ENCODE data around the gene DPH3.

DNA sequence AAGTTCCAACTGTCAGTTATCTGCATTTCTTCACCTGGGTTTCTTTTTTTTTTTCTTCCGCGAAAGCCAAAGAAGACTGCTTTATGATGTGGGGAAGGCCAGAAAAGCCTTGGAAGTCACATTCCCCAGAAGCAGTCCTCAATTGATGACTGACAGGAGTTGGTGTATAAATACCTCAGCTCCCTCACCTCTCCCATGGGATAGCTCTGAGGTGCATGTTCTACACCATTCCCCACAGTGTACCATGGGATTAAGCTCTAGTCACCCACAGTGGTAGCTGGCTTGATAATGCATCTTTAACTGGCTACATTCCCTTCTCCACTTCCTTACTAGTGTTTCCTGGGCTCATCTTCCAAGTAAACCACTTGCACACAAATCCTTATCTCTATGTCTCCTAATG is 30.5 kb downstream of the DPH3 start:
- TF ChIP-seq POLR2AphosphoS5 (IDR thresholded peaks at IDR 0.05; ENCODE audit: low read length) (no peak), MTA3 (IDR thresholded peaks at IDR 0.05; ENCODE audit: borderline replicate concordance, low read length) (no peak), EZH2 (IDR thresholded peaks at IDR 0.05; ENCODE audit: borderline replicate concordance, control insufficient read depth, low read depth, low read length) (no peak), USF2 (IDR thresholded peaks at IDR 0.05; ENCODE audit: borderline replicate concordance, low read depth, low read length) (no peak), POLR2A (IDR thresholded peaks at IDR 0.05; ENCODE audit: low read depth, low read length) (no peak), ZSCAN29 (IDR thresholded peaks at IDR 0.05) (no peak), FOXM1 (IDR thresholded peaks at IDR 0.05; ENCODE audit: low read depth, low read length) (no peak)
- TF ChIP-seq, protein P1, sequence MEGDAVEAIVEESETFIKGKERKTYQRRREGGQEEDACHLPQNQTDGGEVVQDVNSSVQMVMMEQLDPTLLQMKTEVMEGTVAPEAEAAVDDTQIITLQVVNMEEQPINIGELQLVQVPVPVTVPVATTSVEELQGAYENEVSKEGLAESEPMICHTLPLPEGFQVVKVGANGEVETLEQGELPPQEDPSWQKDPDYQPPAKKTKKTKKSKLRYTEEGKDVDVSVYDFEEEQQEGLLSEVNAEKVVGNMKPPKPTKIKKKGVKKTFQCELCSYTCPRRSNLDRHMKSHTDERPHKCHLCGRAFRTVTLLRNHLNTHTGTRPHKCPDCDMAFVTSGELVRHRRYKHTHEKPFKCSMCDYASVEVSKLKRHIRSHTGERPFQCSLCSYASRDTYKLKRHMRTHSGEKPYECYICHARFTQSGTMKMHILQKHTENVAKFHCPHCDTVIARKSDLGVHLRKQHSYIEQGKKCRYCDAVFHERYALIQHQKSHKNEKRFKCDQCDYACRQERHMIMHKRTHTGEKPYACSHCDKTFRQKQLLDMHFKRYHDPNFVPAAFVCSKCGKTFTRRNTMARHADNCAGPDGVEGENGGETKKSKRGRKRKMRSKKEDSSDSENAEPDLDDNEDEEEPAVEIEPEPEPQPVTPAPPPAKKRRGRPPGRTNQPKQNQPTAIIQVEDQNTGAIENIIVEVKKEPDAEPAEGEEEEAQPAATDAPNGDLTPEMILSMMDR (IDR thresholded peaks at IDR 0.05 in 2 of 3, conservative IDR thresholded peaks at IDR 0.05 in 1 of 3; ENCODE audit: control insufficient read depth in 2 of 3, extremely low read depth in 1 of 3, insufficient read depth in 1 of 3, low read depth in 3 of 3, low read length in 3 of 3) = no peak
- TF ChIP-seq, protein P2, sequence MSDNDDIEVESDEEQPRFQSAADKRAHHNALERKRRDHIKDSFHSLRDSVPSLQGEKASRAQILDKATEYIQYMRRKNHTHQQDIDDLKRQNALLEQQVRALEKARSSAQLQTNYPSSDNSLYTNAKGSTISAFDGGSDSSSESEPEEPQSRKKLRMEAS (IDR thresholded peaks at IDR 0.05; ENCODE audit: low read depth, low read length) = no peak

All from GM12878 (cell line).